HUES6 (cell line): Measurements from ENCODE around the gene DOCK8.
"Not testable (repeated sequence)": the region's sequence is repeated elsewhere in the genome, so short reads cannot be mapped to it uniquely, and the experiment has no call there.

Experiments used
- H3K27ac ChIP-seq: 2 replicates; pipeline ENCODE4 v1.7.0; 2013; ENCODE audit warnings: low read depth, mild to moderate bottlenecking, low read length, inconsistent platforms
- H3K27me3 ChIP-seq: 2 replicates; pipeline ENCODE4 v1.6.1; 2013; ENCODE audit warnings: low read length; ENCODE audit not compliant: control insufficient read depth, insufficient read depth
- H3K36me3 ChIP-seq: 2 replicates; pipeline ENCODE4 v1.6.1; 2013; ENCODE audit warnings: low read length; ENCODE audit not compliant: control insufficient read depth, insufficient read depth
- H3K4me1 ChIP-seq: 2 replicates; pipeline ENCODE4 v1.6.1; 2013; ENCODE audit warnings: low read length; ENCODE audit not compliant: control insufficient read depth, insufficient read depth
- H3K4me3 ChIP-seq: 2 replicates; pipeline ENCODE4 v1.5.1; 2013; ENCODE audit warnings: low read depth, low read length
- H3K9ac ChIP-seq: one replicate; pipeline ENCODE4 v1.6.1; 2013; ENCODE audit warnings: mild to moderate bottlenecking, low read length
- H3K9me3 ChIP-seq: 2 replicates; pipeline ENCODE4 v1.6.1; 2013; ENCODE audit warnings: low read depth, low read length; ENCODE audit not compliant: control insufficient read depth, insufficient read depth

DOCK8 gene

DNA sequence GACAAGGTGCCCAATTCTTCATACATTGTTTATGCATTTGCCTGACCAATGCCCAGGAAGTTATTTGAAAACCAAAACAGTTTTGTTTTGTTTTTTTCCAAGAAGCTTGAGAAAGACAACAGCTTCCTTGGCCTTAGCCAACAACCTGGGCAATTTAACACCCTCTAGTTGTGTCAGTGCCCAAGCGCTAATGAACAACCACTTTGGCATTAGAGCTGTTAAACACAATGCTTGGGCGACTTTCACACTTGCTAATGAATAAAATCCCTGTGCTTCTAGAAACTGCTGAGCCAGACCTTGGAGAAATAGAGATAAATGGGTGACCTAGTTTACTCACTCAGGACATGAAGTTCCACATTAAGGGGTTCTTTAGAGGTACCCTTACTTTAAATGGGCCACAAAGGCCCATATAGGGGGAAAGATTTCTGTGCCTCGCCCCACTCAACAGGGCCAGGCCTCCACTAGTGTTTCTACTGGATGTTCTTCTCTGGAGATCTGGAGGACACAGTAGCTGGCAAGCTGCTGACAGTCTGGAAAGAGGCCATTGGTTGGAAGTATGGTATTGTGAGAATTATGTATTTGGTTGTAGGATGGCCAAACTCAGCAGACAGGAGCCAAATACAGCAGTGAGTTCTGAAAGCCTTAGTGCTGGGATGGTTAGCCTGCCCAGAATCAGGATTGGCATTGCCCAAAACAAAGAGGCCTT lies 179.8 kb downstream of the DOCK8 start:
- no peak overlapping the region for H3K27ac ChIP-seq
- H3K4me3 ChIP-seq = no peak overlapping the region
- H3K36me3 ChIP-seq = no peaks in the 10 kb centered on the region
- H3K27me3 ChIP-seq = no peaks in the 10 kb centered on the region
- H3K9ac ChIP-seq = no peak overlapping the region
- H3K9me3 ChIP-seq = no peaks in the 10 kb centered on the region
- H3K4me1 ChIP-seq = peaks cover 9% of the 10 kb centered on the region

DNA sequence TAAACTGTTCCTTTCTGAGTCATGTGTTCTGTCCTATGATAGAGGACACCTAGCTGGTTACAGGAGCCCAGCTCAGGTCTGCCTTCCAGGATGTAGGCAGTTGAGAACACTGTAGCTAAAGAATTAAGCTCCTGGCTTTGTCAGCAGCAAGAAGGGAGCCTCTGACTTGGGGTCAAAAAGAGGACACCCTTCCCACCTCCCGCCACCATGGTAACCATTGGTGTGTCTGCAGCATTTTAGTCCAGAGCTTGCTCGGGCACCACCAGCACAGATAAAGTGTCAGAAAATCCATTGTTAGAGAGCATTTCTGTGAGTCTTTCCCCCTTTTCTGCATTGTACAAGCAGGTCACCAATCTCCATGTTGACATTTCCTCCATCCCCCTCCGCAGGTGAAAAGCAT lies 181.7 kb downstream of the DOCK8 start:
- no peak overlapping the region for H3K27ac ChIP-seq
- no peaks in the 10 kb centered on the region for H3K36me3 ChIP-seq
- H3K9me3 ChIP-seq = no peaks in the 10 kb centered on the region
- no peak overlapping the region for H3K9ac ChIP-seq
- no peaks in the 10 kb centered on the region for H3K4me1 ChIP-seq
- no peaks in the 10 kb centered on the region for H3K27me3 ChIP-seq
- no peak overlapping the region for H3K4me3 ChIP-seq

DNA sequence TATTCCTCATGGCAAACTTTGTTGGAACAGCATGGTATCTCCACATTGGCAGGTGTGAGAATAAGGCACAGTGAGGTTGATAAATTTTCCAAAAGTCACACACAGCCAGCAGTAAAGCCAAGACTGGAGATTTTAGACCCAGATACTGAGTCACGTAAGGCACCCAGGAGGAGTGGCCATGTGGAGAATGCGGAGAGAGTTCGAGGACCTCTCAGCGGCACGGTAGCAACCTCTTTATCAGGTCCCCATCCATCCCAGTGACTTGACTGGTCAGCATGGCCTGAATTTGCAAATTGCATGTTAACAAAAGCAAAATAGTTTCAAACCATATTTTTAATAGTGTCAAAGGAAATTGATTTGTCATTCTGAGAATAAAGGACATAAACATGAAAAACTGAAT lies 183.4 kb downstream of the DOCK8 start:
- Histone ChIP-seq H3K4me3 (no peak overlapping the region), H3K9me3 (no peaks in the 10 kb centered on the region), H3K27ac (no peak overlapping the region), H3K27me3 (no peaks in the 10 kb centered on the region), H3K9ac (no peak overlapping the region), H3K4me1 (no peaks in the 10 kb centered on the region), H3K36me3 (no peaks in the 10 kb centered on the region)

DNA sequence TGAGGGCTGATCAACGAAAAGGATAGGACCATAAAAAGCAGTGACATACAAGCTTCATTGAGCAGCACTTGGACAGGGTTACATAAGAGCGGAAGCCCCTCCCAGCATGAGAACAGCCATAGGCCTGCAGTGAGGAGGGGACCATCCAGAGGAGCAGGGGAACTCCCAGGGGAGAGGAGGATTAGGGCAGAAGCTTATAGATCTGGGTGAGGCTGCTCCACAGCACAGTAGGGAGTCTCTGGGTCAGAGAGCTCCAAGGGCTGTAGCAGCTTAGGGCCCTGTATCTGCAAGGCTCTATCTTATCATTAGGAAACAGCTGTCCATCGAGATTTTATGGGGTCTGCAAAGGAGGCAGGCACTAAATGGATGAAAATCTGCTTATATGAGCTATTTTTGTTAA lies 186.6 kb downstream of the DOCK8 start:
- Histone ChIP-seq H3K4me3 (no peak overlapping the region), H3K27me3 (no peaks in the 10 kb centered on the region), H3K9me3 (no peaks in the 10 kb centered on the region), H3K9ac (no peak overlapping the region), H3K4me1 (peaks cover 7% of the 10 kb centered on the region; the same call in 1 of the 2 replicates), H3K27ac (no peak overlapping the region), H3K36me3 (no peaks in the 10 kb centered on the region)

DNA sequence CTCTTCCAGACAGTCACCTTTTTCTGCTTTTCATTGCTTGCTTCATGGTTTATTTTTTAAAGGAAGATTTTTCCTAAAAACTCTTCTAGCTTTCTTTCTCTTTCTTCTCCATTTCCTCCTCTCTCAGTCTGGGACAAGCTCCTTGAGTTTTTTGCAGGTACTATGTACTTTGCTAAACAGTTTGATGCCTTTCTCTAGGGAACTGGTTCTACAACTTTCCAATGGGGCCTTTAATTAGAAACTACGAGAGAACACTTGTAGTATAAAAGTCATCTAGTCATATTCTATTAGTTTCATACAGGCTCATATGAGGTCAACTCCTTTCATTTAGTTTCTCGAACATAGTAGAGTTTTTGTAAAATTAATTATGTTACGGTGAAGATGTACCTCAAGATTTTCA lies 189.6 kb downstream of the DOCK8 start:
- Histone ChIP-seq H3K9me3 (no peaks in the 10 kb centered on the region), H3K36me3 (no peaks in the 10 kb centered on the region), H3K27ac (no peak overlapping the region), H3K4me1 (peaks cover 7% of the 10 kb centered on the region; the same call in 1 of the 2 replicates), H3K4me3 (no peak overlapping the region), H3K9ac (no peak overlapping the region), H3K27me3 (no peaks in the 10 kb centered on the region)

DNA sequence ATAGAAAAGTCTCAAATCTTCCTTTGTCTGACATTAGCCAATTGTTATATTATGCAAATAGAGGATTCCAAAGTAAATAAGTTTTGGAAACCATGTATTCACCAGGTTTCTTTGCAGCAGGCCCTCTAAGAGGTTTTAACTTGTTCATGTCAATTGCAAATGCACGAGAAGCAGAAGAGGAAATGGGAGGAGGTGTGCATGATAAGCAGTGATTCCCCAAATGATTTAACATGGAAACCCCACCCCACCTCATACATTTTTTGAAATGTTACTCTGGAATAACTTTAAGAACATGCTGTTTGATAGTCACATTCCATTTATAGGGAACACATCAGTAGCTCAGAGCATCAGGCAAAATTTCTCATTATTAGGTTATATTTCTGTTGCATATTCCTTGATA lies 190.7 kb downstream of the DOCK8 start:
- no peak overlapping the region for H3K4me3 ChIP-seq
- no peak overlapping the region for H3K9ac ChIP-seq
- peaks cover 7% of the 10 kb centered on the region; the same call in 1 of the 2 replicates for H3K4me1 ChIP-seq
- H3K36me3 ChIP-seq = no peaks in the 10 kb centered on the region
- H3K27me3 ChIP-seq = no peaks in the 10 kb centered on the region
- H3K9me3 ChIP-seq = no peaks in the 10 kb centered on the region
- H3K27ac ChIP-seq = no peak overlapping the region

DNA sequence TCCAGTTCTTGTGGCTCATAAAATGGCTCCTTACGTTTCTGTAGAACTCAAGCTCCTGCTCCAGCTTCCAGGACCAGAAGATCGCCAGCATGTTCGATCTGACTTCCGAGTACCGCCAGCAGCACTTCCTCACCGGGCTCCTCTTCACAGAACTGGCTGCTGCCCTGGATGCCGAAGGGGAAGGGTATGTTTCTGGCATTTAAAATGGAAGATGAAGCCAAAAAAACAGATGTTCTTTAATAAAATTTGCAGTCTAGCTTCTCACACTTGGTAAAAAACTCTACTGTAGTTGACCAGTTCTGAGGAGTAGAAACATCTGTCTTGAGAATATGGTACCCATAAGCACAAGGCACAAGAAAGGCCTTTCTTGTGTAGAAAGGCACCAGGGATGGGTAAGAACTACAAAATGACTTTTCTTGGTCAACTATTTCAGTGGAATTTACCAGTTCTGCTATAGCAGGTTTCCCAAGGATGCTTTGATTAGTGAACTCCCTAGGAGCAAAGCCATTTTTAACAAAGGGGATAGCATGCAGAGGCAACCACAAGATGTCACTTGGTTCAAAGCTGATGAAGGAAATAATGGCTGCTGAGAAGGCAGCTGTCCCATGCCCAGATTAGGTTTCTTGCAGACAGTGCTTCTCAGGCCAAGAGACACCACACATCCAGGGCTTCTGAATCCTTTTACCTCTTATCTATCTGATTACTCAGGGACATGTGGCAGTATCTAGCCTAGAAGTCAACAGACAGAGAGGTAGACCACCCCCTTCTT lies 192.4 kb downstream of the DOCK8 start:
- Histone ChIP-seq H3K27ac (no peak overlapping the region), H3K9me3 (no peaks in the 10 kb centered on the region), H3K36me3 (no peaks in the 10 kb centered on the region), H3K9ac (no peak overlapping the region), H3K4me3 (no peak overlapping the region), H3K27me3 (no peaks in the 10 kb centered on the region), H3K4me1 (peaks cover 7% of the 10 kb centered on the region; the same call in 1 of the 2 replicates)

DNA sequence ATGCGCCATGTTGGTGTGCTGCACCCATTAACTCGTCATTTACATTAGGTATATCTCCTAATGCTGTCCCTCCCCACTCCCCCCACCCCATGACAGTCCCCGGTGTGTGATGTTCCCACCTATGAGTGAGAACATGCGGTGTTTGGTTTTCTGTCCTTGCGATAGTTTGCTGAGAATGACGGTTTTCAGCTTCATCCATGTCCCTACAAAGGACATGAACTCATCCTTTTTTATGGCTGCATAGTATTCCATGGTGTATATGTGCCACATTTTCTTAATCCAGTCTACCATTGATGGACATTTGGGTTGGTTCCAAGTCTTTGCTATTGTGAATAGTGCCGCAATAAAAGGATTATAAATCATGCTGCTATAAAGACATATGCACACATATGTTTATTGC lies 195.0 kb downstream of the DOCK8 start:
- not testable (repeated sequence) for H3K9ac ChIP-seq, H3K27ac ChIP-seq, H3K27me3 ChIP-seq, H3K4me1 ChIP-seq, H3K4me3 ChIP-seq, H3K9me3 ChIP-seq, H3K36me3 ChIP-seq

DNA sequence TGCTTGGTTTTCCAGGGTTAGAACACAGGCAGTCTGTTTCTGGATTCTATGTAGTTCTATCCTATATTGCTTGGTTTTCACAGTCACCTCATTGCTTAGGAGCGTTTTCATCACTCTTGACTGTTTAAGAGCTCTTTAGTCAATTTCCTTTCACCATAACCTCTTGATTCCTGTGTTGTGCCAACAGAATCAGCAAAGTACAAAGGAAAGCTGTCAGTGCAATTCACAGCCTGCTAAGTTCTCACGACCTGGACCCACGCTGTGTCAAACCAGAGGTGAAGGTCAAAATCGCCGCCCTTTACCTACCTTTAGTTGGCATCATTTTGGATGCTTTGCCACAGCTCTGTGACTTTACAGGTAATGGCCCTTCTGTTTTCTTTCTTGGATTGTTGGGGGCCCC lies 199.9 kb downstream of the DOCK8 start:
- Histone ChIP-seq H3K4me3 (no peak overlapping the region), H3K4me1 (no peaks in the 10 kb centered on the region), H3K9ac (no peak overlapping the region), H3K9me3 (no peaks in the 10 kb centered on the region), H3K36me3 (no peaks in the 10 kb centered on the region), H3K27ac (no peak overlapping the region), H3K27me3 (no peaks in the 10 kb centered on the region)

DNA sequence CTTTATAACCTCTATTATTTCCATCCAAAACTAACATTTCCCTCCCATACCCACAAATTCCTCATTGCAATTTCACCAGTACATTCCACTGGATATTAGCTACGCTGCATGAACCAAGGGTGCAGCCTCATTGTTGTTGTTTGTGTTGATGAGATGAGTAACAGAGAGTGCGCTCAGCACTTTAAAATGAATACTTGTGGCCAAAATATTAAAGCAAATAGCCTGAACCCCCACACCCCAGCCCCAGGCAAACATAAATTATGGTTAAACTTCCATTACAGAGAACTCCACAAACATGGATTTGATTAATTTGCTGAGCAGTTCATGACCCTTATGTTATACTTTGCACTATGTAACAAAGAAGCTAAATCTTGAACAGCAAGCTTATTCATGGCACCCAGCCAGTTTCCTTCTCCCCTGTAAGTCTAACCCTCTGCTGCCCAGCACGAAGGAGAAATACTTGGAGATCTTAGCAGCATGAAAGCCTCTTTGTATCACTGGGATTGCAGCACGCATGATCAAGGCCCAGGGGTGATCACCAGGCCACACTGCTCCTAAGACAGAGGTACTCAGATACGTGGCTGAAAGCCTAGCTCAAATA lies 205.0 kb downstream of the DOCK8 start:
- H3K27ac ChIP-seq = no peak overlapping the region
- H3K9ac ChIP-seq = no peak overlapping the region
- H3K9me3 ChIP-seq = no peaks in the 10 kb centered on the region
- H3K27me3 ChIP-seq = no peaks in the 10 kb centered on the region
- no peaks in the 10 kb centered on the region for H3K4me1 ChIP-seq
- H3K36me3 ChIP-seq = no peaks in the 10 kb centered on the region
- no peak overlapping the region for H3K4me3 ChIP-seq

DNA sequence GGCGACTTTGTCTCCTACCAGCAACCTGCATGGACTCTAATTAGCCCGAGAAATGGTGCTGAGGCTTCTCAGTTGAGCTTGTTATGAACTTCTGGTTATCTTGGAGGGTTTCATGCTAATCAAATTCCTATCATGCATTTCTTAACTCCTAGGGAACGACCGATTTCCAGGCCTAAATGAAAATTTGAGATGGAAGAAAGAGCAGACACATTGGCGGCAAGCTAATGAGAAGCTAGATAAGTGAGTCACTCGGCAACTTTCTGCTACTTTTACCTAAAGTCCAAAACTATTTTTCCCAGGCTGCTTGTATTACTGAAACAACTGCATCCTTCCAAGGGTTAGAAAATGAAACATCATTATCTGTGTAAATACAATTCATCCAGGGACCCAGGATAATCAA lies 207.2 kb downstream of the DOCK8 start:
- no peak overlapping the region for H3K4me3 ChIP-seq
- H3K4me1 ChIP-seq = 0 out of 2 replicates have a peak, but pooled peaks cover 8% of the 10 kb centered on the region

More for the DNA sequence above, 207.2 kb downstream of the DOCK8 start:
- H3K27me3 ChIP-seq = no peaks in the 10 kb centered on the region
- no peaks in the 10 kb centered on the region for H3K36me3 ChIP-seq
- no peak overlapping the region for H3K9ac ChIP-seq
- H3K9me3 ChIP-seq = no peaks in the 10 kb centered on the region
- no peak overlapping the region for H3K27ac ChIP-seq
